Right atrium auricular region (tissue), 2 donors: ENCODE measurements around the gene BCAS2. TPM values are rescaled to one million over a fixed set of nuclear protein-coding genes. Genes with fewer than 3 reads are reported as not detected.

Experiments used
- total RNA-seq, 2 donors: library from RNA; depleted of rRNA; stranded (reverse); fragments of >200 nt; gene quantifications; one replicate each; pipeline ENCODE4 v1.1.0, GENCODE V29; 2016

BCAS2 gene
- total RNA-seq, 2 donors from 2014 or later = 28.9 to 30.9 TPM

Other genes starting within 250 kb of the BCAS2 start
- 10 to 100 TPM; 15.7 to 17.9 TPM for gene TRIM33, start 70.4 kb downstream of the BCAS2 start, total RNA-seq
- 1 to 10 TPM; 1.2 to 1.8 TPM for gene DENND2C, start 88.4 kb upstream of the BCAS2 start, total RNA-seq
- not detected for gene AMPD1, start 113.9 kb upstream of the BCAS2 start, total RNA-seq
- gene NRAS, start 135.2 kb upstream of the BCAS2 start, total RNA-seq = 10 to 100 TPM in 1 of 2 donors, 1 to 10 TPM in 1; 7.3 to 11.9 TPM
- gene CSDE1, start 176.4 kb upstream of the BCAS2 start, total RNA-seq = 1,000 to 10,000 TPM in 1 of 2 donors, 100 to 1,000 TPM in 1; 917 to 1,380 TPM
- gene SIKE1, start 199.1 kb upstream of the BCAS2 start, total RNA-seq = 10 to 100 TPM; 24.8 to 26.9 TPM